A549 (cell line): ENCODE results near the gene LRFN4. TPM values are rescaled to one million over a fixed set of nuclear protein-coding genes. Genes with fewer than 3 reads are reported as not detected.

Experiments used
- ATAC-seq, 2 experiments: fragments of 200-7000 bp in 1 of 2; fragments of >200 bp in 1 of 2; cut with Nextera tagmentation in 1 of 2; cut with Tn5 transposase in 1 of 2; 3 replicates each; pipeline versions ENCODE4 v1.8.0 to v1.9.1; 2018 to 2020; ENCODE audit warnings: mild to moderate bottlenecking in 1 of 2, moderate library complexity in 1 of 2
- CTCF ChIA-PET: fragments of 300-600 bp; sonication (Branson Sonifier 250); formaldehyde crosslinking; extraction: SDS; loops from one replicate; lab custom pipeline; 2021; ENCODE audit warnings: antibody characterized with exemption, inconsistent platforms; lab: Yijun Ruan, JAX
- POLR2A ChIA-PET: fragments of 350-600 bp; formaldehyde crosslinking; extraction: SDS; loops from one replicate; lab custom pipeline; 2021; ENCODE audit warnings: antibody characterized with exemption, inconsistent platforms; lab: Yijun Ruan, JAX
- DNase-seq, 2 experiments: peaks; one replicate each; pipeline versions ENCODE4 v3.0.0 to v3.0.0-alpha.2; 2011 to 2016; ENCODE audit warnings: low read depth in 1 of 2, low spot score in 1 of 2
- FAIRE-seq: peaks from 2 replicates; lab custom pipeline; 2011; peaks lifted over from hg19 to GRCh38; lab: Jason Lieb, UNC
- H3K27ac ChIP-seq, 2 experiments: fragments of >200 bp; sonication (Bioruptor Twin); formaldehyde crosslinking; 3 replicates each; pipeline ENCODE4 v1.5.1; 2016 to 2017
- H3K4me1 ChIP-seq: fragments of >200 bp; sonication (Bioruptor Twin); formaldehyde crosslinking; 3 replicates; pipeline ENCODE4 v1.6.1; 2016
- H3K4me2 ChIP-seq: fragments of >200 bp; sonication (Bioruptor Twin); formaldehyde crosslinking; 3 replicates; pipeline ENCODE4 v1.6.1; 2016
- H3K4me3 ChIP-seq: fragments of >200 bp; sonication (Bioruptor Twin); formaldehyde crosslinking; 3 replicates; pipeline ENCODE4 v1.5.1; 2016
- H3K9me3 ChIP-seq: fragments of >200 bp; sonication (Bioruptor Twin); formaldehyde crosslinking; 3 replicates; pipeline ENCODE4 v1.6.1; 2016
- CEBPB ChIP-seq, 2 experiments: fragments of >200 bp in 1 of 2; sonication (Bioruptor Twin) in 1 of 2; formaldehyde crosslinking in 1 of 2; IDR thresholded peaks; 2 replicates each; pipeline ENCODE4 v1.6.1; 2012 to 2016
- CHD2 ChIP-seq: fragments of 150-350 bp; IDR thresholded peaks from 2 replicates; pipeline ENCODE4 v1.6.1; 2014; ENCODE audit warnings: low read length; ENCODE audit not compliant: partially characterized antibody
- EHMT2 ChIP-seq: fragments of 200-600 bp; sonication (generic); IDR thresholded peaks from 2 replicates; pipeline ENCODE4 v1.6.1; 2016; ENCODE audit warnings: antibody characterized with exemption, low read depth, mild to moderate bottlenecking, moderate library complexity
- EP300 ChIP-seq, 2 experiments: fragments of >200 bp; sonication (Bioruptor Twin); formaldehyde crosslinking; IDR thresholded peaks; 2 replicates in 1 of 2; 3 replicates in 1 of 2; pipeline ENCODE4 v1.6.1; 2016 to 2017
- FOSL2 ChIP-seq, 2 experiments: fragments of 450-650 bp in 1 of 2; fragments of >200 bp in 1 of 2; sonication (Bioruptor Twin) in 1 of 2; formaldehyde crosslinking; IDR thresholded peaks; 2 replicates each; pipeline versions ENCODE4 v1.5.0 to v1.6.1; 2016 to 2020; ENCODE audit warnings: mild to moderate bottlenecking in 1 of 2, moderate library complexity in 1 of 2
- HDAC2 ChIP-seq: fragments of 200-600 bp; sonication (generic); IDR thresholded peaks from 2 replicates; pipeline ENCODE4 v1.6.1; 2016
- HOXB5 ChIP-seq: fragments of 250-450 bp; sonication (Bioruptor Pico); IDR thresholded peaks from 2 replicates; pipeline ENCODE4 v1.5.0; 2020; ENCODE audit warnings: mild to moderate bottlenecking, moderate library complexity
- JUNB ChIP-seq: fragments of >200 bp; sonication (Bioruptor Twin); formaldehyde crosslinking; IDR thresholded peaks from 2 replicates; pipeline ENCODE4 v1.6.1; 2016
- NFE2L2 ChIP-seq: fragments of 150-350 bp; conservative IDR thresholded peaks from 2 replicates; pipeline ENCODE4 v1.6.1; 2014; ENCODE audit warnings: low read length
- NR3C1 ChIP-seq: fragments of >200 bp; sonication (Bioruptor Twin); formaldehyde crosslinking; IDR thresholded peaks from 3 replicates; pipeline ENCODE4 v1.6.1; 2017
- PHF8 ChIP-seq: fragments of 200-600 bp; sonication (generic); IDR thresholded peaks from 2 replicates; pipeline ENCODE4 v1.6.1; 2016; ENCODE audit warnings: low read depth, mild to moderate bottlenecking, antibody characterized with exemption, moderate library complexity, borderline replicate concordance
- POLR2A ChIP-seq: IDR thresholded peaks from 2 replicates; pipeline ENCODE4 v1.6.1; 2012; ENCODE audit warnings: mild to moderate bottlenecking, low read length
- RCOR1 ChIP-seq: fragments of 150-350 bp; IDR thresholded peaks from 2 replicates; pipeline ENCODE4 v1.6.1; 2014; ENCODE audit warnings: antibody characterized with exemption, low read length, low read depth
- RFX5 ChIP-seq: fragments of 450-650 bp; IDR thresholded peaks from 2 replicates; pipeline ENCODE4 v1.7.1; 2014; ENCODE audit warnings: antibody characterized with exemption, mild to moderate bottlenecking, moderate library complexity
- SMC3 ChIP-seq: fragments of >200 bp; sonication (Bioruptor Twin); formaldehyde crosslinking; IDR thresholded peaks from 3 replicates; pipeline ENCODE4 v1.6.1; 2018; ENCODE audit warnings: inconsistent platforms
- ZNF302 ChIP-seq: fragments of 250-450 bp; sonication (Bioruptor Pico); IDR thresholded peaks from 2 replicates; pipeline ENCODE4 v1.9.0; 2021; ENCODE audit warnings: inconsistent platforms, mild to moderate bottlenecking, moderate library complexity
- WGBS: methylation state at CpG from one replicate; pipeline ENCODE4 v1.1.6; 2017; ENCODE audit errors: missing lambda C conversion rate; 5-methylcytosine and 5-hydroxymethylcytosine counted together
- polyA plus RNA-seq, 4 experiments: library from polyadenylated mRNA; depleted of rRNA in 3 of 4; stranded (reverse); fragments of >200 nt; fragmentation: RNase III in 1 of 4; extraction: RNeasy Plus Mini Kit Qiagen cat#74134 plus additional on column Dnase treatment in 1 of 4; gene quantifications; 2 replicates in 3 of 4; 3 replicates in 1 of 4; pipeline ENCODE4 v1.2.3, GENCODE V29; 2011 to 2017
- TF ChIP-seq, protein P1 (sequence below): fragments of 250-450 bp; sonication (Bioruptor Pico); IDR thresholded peaks from 2 replicates; pipeline ENCODE4 v1.5.0; 2021; ENCODE audit warnings: mild to moderate bottlenecking, moderate library complexity, borderline replicate concordance
- TF ChIP-seq, protein P2 (sequence below): fragments of >200 bp; sonication (Bioruptor Twin); formaldehyde crosslinking; IDR thresholded peaks from 3 replicates; pipeline ENCODE4 v1.5.1; 2016
- TF ChIP-seq, protein P3 (sequence below): fragments of 450-650 bp; IDR thresholded peaks from 2 replicates; pipeline ENCODE4 v1.6.1; 2014; ENCODE audit warnings: antibody characterized with exemption
- TF ChIP-seq, protein P4 (sequence below): IDR thresholded peaks from 2 replicates; pipeline ENCODE4 v1.6.1; 2012

The LRFN4 gene
- polyA plus RNA-seq, 2 of the 4 experiments (the other 2 are of a cell fraction), result 8.8 to 50.0 TPM

DNA sequence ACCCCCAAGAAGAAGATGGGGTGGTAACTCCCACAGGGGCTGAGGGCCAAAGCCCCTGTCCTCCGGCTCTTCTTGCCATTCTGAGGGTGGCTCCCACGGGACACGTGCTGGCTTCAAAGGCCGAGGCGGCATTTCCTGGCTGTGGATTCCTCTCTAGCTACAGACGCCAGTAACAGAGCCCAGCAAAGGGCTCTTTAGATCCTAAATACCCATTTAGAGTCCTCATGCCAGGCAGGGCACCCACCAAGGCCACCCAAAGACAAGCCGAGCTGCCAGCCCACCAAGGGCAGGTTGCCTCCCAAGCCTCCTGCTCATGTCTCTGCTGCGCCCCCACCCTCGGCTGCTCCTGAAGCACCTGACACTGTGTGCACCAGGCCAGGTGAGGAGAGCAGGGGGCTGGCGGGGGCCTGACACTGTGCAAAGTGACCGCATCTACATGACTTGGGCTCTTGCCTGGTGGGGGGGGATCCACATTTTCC, 5.7 kb downstream of the LRFN4 start:
- no peak overlapping the region for H3K4me2 ChIP-seq
- POLR2A ChIA-PET, result no interaction called here
- no peak overlapping the region for H3K4me3 ChIP-seq
- H3K9me3 ChIP-seq, result no peaks in the 10 kb centered on the region
- H3K27ac ChIP-seq, result no peak overlapping the region
- FAIRE-seq (no peak), DNase-seq (no peak), ATAC-seq (no peak)
- H3K4me1 ChIP-seq, result peaks cover 22% of the 10 kb centered on the region
- TF ChIP-seq, protein P1, sequence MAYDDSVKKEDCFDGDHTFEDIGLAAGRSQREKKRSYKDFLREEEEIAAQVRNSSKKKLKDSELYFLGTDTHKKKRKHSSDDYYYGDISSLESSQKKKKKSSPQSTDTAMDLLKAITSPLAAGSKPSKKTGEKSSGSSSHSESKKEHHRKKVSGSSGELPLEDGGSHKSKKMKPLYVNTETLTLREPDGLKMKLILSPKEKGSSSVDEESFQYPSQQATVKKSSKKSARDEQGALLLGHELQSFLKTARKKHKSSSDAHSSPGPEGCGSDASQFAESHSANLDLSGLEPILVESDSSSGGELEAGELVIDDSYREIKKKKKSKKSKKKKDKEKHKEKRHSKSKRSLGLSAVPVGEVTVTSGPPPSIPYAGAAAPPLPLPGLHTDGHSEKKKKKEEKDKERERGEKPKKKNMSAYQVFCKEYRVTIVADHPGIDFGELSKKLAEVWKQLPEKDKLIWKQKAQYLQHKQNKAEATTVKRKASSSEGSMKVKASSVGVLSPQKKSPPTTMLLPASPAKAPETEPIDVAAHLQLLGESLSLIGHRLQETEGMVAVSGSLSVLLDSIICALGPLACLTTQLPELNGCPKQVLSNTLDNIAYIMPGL (CRISPR knock-in tag), result no peak
- CTCF ChIA-PET, result interaction anchor here (1.0 to 2.5 kb wide), 3 partner anchors 18 to 167 kb away, joined by 3 to 8 read pairs (median 4); no protein-coding TSS in a partner anchor
- WGBS, result 94% methylated on average over 5 of the region's 11 CpGs

DNA sequence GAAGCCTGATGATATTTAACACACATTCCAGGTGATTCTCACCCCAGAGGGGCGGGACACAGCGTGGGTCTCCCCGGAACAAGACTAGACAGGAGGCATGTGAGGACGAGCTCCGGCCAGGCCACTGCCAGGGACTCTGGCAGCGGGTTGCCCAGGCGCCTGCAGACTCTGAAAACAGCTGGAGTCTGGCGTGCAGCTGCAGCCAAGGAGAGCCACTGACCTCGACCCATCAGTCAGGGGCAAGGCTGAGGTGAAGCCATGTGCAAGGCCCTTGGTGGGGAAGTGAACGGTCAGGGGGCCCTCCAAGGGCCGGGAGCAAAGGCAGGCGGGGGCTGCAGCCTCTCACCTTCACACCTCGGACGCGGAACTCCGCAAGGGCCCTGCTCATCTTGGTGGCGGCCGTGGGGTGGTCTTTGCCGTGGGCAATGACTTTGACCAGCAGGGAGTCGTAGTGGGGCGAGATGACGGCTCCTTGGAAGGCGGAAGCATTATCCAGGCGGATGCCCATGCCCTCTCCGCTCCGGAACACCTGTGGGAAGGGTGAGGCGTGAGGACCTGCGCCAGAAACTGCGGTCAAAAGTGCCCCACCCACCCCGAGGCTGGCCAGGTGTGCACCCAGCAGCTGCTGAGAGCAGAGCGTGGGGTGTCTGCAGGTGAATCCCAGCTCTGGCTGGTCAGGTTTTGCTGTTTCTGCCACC, 6.7 kb downstream of the LRFN4 start:
- CTCF ChIA-PET, result interaction anchor here (0.5 to 11.6 kb wide), 5 partner anchors 19 to 183 kb away, joined by 3 to 135 read pairs (median 4); partner anchors contain the start of gene C11orf86
- no peak overlapping the region for H3K4me2 ChIP-seq
- TF ChIP-seq JUNB (no peak), FOSL2 (IDR thresholded peaks at IDR 0.05) (no peak), FOSL2 (CRISPR knock-in tag; IDR thresholded peaks at IDR 0.05) (no peak)
- TF ChIP-seq, protein P2, sequence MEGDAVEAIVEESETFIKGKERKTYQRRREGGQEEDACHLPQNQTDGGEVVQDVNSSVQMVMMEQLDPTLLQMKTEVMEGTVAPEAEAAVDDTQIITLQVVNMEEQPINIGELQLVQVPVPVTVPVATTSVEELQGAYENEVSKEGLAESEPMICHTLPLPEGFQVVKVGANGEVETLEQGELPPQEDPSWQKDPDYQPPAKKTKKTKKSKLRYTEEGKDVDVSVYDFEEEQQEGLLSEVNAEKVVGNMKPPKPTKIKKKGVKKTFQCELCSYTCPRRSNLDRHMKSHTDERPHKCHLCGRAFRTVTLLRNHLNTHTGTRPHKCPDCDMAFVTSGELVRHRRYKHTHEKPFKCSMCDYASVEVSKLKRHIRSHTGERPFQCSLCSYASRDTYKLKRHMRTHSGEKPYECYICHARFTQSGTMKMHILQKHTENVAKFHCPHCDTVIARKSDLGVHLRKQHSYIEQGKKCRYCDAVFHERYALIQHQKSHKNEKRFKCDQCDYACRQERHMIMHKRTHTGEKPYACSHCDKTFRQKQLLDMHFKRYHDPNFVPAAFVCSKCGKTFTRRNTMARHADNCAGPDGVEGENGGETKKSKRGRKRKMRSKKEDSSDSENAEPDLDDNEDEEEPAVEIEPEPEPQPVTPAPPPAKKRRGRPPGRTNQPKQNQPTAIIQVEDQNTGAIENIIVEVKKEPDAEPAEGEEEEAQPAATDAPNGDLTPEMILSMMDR, result no peak
- TF ChIP-seq, protein P3, sequence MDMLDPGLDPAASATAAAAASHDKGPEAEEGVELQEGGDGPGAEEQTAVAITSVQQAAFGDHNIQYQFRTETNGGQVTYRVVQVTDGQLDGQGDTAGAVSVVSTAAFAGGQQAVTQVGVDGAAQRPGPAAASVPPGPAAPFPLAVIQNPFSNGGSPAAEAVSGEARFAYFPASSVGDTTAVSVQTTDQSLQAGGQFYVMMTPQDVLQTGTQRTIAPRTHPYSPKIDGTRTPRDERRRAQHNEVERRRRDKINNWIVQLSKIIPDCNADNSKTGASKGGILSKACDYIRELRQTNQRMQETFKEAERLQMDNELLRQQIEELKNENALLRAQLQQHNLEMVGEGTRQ, result no peak
- TF ChIP-seq, all 56 proteins: peak for 0
- Histone ChIP-seq H3K4me3 (no peak overlapping the region), H3K9me3 (no peaks in the 10 kb centered on the region), H3K4me1 (peaks cover 14% of the 10 kb centered on the region), H3K27ac (no peak overlapping the region)
- no peak for FAIRE-seq
- POLR2A ChIA-PET, result no interaction called here
- DNase-seq, result no peak
- no peak for ATAC-seq
- 92% methylated on average over 31 of the region's 31 CpGs for WGBS

DNA sequence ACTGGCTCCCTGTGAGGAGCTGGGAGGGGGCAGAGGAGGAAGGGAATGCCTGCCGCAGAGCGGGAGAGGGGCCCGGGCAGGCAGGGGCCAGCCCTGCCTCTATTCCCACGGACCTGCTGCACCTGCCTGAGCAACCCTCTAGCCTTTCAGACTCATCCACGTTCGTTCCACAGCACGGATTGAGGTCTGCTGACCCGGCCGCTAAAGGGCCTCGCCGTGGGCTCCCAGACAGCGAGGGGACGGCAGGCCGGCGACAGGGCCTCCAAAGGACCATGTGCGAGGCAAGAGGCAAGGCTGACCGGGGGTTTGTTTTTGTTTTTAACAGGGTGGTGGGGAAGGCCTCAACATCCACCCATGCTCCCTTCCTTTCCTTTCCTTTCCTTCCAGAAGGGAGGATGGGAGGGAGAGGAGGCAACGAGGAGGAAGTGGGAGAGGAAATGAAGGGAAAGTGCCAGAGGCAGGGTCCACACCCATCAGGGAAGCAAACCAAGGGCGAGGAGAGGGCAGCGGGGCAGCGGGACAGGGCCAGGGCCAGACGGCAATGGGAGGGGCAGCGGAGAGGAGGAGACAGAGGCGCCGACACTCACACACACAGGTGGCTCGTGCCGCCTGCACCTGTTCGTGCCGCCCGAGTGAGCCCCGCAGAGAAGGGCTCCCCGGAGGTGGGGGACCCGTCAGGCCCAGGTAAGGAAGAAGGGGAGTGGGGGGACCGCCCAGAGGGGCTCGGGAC, 7.5 kb downstream of the LRFN4 start:
- Histone ChIP-seq H3K4me2 (no peak overlapping the region), H3K4me1 (peaks cover 12% of the 10 kb centered on the region), H3K27ac (peak overlapping the region in 1 of 2 experiments; percentile 39; a peak in 1 of 6 replicates), H3K9me3 (no peaks in the 10 kb centered on the region), H3K4me3 (no peak overlapping the region)
- no peak for TF ChIP-seq JUNB
- TF ChIP-seq RCOR1, result no peak
- no peak for TF ChIP-seq HOXB5 (CRISPR knock-in tag)
- TF ChIP-seq NFE2L2, result no peak
- no peak for TF ChIP-seq RFX5
- TF ChIP-seq PHF8, result no peak
- TF ChIP-seq, protein P4, sequence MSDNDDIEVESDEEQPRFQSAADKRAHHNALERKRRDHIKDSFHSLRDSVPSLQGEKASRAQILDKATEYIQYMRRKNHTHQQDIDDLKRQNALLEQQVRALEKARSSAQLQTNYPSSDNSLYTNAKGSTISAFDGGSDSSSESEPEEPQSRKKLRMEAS, result no peak
- TF ChIP-seq POLR2A, result no peak
- no peak for TF ChIP-seq NR3C1
- no peak for TF ChIP-seq ZNF302 (CRISPR knock-in tag)
- TF ChIP-seq EHMT2, result no peak
- TF ChIP-seq HDAC2, result no peak
- no peak for TF ChIP-seq FOSL2 (IDR thresholded peaks at IDR 0.05)
- no peak for TF ChIP-seq FOSL2 (CRISPR knock-in tag; IDR thresholded peaks at IDR 0.05)
- no peak for TF ChIP-seq SMC3
- no peak for TF ChIP-seq CEBPB (IDR thresholded peaks at IDR 0.05)
- TF ChIP-seq, protein P1 (CRISPR knock-in tag), result no peak
- no peak for TF ChIP-seq EP300 (IDR thresholded peaks at IDR 0.05)
- no peak for TF ChIP-seq CHD2
- no peak for FAIRE-seq
- 85% methylated on average over 35 of the region's 35 CpGs for WGBS
- CTCF ChIA-PET, result interaction anchor here (0.9 to 11.6 kb wide), 5 partner anchors 8 to 169 kb away, joined by 4 to 135 read pairs (median 5); partner anchors contain the start of gene C11orf86
- POLR2A ChIA-PET, result no interaction called here
- DNase-seq, result no peak
- no peak for ATAC-seq
